GM12891 (cell line): ENCODE measurements around the gene ARHGEF17.
"Not testable (repeated sequence)": the region's sequence is repeated elsewhere in the genome, so short reads cannot be mapped to it uniquely, and the experiment has no call there.

ENCODE experiments used
- DNase-seq: peaks from one replicate; pipeline ENCODE4 v3.0.0; 2011; ENCODE audit warnings: low spot score; ENCODE audit not compliant: insufficient read length
- FAIRE-seq: peaks from 2 replicates; lab custom pipeline; 2011; peaks lifted over from hg19 to GRCh38; lab: Jason Lieb, UNC
- PAX5 ChIP-seq: IDR thresholded peaks from 2 replicates; pipeline ENCODE4 v1.6.1; 2011; ENCODE audit warnings: low read length, moderate library complexity, mild to moderate bottlenecking; ENCODE audit not compliant: insufficient read depth, severe bottlenecking
- POLR2A ChIP-seq: IDR thresholded peaks from 2 replicates; pipeline ENCODE4 v1.6.1; 2011; ENCODE audit warnings: low read depth, low read length, control low read depth
- POLR2AphosphoS5 ChIP-seq: IDR thresholded peaks from 2 replicates; pipeline ENCODE4 v1.6.1; 2011; ENCODE audit warnings: low read depth, low read length, control low read depth
- POU2F2 ChIP-seq: IDR thresholded peaks from 2 replicates; pipeline ENCODE4 v1.6.1; 2011; ENCODE audit warnings: low read depth, mild to moderate bottlenecking, control low read depth, low read length, moderate library complexity
- SPI1 ChIP-seq: IDR thresholded peaks from 2 replicates; pipeline ENCODE4 v1.6.1; 2011; ENCODE audit warnings: low read depth, low read length, control low read depth
- TAF1 ChIP-seq: IDR thresholded peaks from 2 replicates; pipeline ENCODE4 v1.6.1; 2011; ENCODE audit warnings: low read depth, low read length, control low read depth

ARHGEF17 gene

DNA sequence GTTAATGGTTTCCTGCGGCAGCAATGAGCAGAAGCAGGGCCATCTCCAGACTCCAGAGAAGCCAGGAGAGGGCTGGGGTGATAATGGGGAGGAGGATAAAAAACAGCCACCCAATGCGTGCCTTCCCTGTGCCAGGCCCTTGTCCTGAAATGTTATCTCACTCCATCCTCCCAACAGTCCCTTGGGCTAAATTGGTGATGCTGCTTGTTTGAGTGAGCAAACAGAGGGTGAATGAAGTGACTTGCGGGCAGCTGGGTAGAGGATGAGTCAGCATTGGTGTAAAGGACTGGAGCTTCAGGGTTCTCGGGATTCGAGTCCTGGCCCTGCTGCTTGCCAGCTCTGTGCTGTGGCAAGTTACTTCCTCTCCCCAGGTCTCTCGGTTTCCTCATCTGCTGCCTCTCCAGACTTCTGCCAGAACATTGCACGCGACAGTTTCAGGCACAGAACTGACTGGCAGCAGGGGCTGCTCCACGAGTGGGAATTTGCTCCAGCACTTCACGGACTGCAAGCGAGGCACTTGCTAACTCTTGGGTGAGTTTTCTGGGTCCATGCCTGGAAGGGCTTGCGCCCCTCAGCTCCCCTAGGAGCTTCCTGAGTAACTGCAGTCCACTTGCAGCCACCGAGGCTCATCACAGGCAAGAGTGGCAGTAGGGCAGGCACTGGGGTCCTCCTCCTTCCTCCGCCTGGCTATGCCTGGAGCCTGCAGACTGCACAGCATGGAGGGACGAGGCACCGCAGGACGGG, 36.0 kb upstream of the ARHGEF17 start, which contains the start of gene P2RY6:
TSS of gene P2RY6 (plus strand) at position 403 of the 744 bp plus-strand sequence. CDS start 24,181 bp downstream, outside the sequence.
- TF ChIP-seq POLR2AphosphoS5 (no peak), POLR2A (no peak), POU2F2 (no peak), PAX5 (no peak), SPI1 (peak; percentile 27; the same call in 1 of the 2 replicates), TAF1 (no peak)
- DNase-seq, result no peak
- no peak for FAIRE-seq

GRCh38 chr11:73272680-73273038, 35.4 kb upstream of the ARHGEF17 start:
- DNase-seq (no peak), FAIRE-seq (no peak)
- TF ChIP-seq PAX5 (no peak), POLR2AphosphoS5 (no peak)

DNA sequence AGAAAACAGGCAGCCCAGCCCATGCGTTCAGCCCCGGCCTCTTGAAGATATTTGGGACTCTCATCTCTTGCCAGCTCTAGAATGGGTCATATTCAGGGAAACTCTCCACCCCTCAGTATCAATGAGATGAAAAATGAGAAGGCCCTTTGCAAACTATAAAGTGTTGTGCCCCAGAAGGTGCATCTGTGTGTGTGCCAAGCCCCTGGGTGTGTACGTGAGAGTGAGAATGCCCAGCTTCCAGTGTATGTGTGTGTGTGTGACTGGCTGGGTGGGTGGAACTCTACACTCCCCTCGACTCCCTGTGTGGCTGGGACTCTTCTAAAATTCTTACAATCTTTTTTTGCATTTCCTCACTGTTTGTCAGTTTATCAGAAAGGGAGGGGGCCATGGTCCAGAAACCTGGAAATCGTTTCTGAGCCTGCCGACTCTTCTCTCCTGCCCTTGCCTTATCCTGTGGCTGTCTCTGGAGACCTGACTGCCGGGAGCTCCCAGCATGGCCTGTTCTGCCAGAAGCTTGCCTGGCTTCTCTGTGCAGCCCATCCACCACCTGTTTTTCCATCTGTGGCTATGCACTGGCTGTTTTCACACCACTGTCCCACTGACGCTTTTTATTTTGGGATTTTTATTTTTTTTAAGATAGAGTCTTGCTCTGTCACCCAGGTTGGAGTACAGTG, 34.7 kb upstream of the ARHGEF17 start:
- no peak for DNase-seq
- FAIRE-seq, result no peak
- TF ChIP-seq POLR2A (no peak), TAF1 (no peak), POLR2AphosphoS5 (no peak), PAX5 (no peak), SPI1 (no peak), POU2F2 (no peak)

- FAIRE-seq, result not testable (repeated sequence)
These were observed 33.9 kb upstream of the ARHGEF17 start for GRCh38 chr11:73274191-73274590.

DNA sequence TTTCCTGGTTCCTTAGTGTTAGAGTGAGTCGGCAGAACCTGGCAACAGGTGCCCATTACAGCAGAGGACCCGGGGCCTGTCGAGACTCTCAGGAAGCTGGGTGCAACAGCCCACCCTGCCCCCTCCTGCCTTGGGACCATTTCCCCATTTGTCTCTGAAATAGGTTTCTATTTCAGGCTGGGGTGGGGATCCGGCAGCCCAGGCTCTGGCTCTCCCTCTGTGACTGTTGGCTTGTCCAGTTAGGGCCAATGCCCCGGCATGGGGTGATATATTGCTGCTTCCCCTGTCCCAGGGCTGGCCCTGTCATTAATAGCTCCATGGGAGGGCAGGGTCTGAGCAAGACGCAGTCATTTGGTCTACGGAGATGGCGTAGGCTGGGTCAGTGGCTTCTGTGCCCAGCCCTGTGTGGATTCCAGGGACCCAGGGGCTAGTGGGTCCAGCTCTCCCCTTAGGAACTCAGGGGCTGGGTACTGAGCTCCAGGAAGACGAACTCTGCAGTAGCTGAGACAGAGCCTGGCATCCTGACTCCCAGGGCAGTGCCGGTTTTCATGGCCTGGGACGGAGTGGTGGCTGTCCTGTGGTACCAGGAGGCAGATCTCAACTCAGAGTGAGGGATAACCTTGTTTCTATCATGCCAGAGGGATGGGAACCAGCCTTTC, 33.2 kb upstream of the ARHGEF17 start:
- TF ChIP-seq POLR2A, result no peak
- TF ChIP-seq TAF1, result no peak
- TF ChIP-seq SPI1, result peak; percentile 32; the same call in 1 of the 2 replicates
- no peak for TF ChIP-seq POLR2AphosphoS5
- DNase-seq, result no peak
- FAIRE-seq, result no peak

More at GRCh38 chr11:73274191-73274590, 33.9 kb upstream of the ARHGEF17 start:
- not testable (repeated sequence) for DNase-seq

- no peak for TF ChIP-seq POU2F2
- no peak for TF ChIP-seq SPI1
- TF ChIP-seq PAX5, result no peak
- no peak for TF ChIP-seq POLR2AphosphoS5
- no peak for TF ChIP-seq TAF1
- no peak for TF ChIP-seq POLR2A
- DNase-seq, result no peak
- FAIRE-seq, result no peak
These were observed 32.7 kb upstream of the ARHGEF17 start for GRCh38 chr11:73275381-73275750.

GRCh38 chr11:73277467-73277866, 30.6 kb upstream of the ARHGEF17 start:
- DNase-seq, result no peak
- TF ChIP-seq PAX5 (no peak), POLR2AphosphoS5 (no peak), POLR2A (no peak), POU2F2 (no peak)
- no peak for FAIRE-seq

DNA sequence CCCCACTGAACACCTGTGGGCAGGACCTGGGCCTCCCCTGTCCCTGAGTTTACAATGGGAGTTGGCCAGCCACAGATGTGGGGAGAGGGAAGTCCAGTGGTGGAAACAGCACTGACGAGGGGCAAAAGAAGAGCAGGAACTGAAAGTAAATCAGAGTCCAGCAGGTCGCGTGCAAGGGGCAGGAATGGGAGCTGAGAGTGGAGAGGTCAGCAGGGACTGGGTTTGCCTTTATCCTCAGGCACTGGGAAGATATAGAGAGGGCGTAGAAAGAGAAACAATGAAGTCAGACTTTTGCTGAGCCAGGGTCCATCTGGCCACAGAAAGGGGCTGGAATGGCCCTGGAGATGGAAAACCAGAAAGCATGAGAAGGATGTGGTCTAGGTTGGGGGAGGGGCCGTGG, 27.4 kb upstream of the ARHGEF17 start:
- DNase-seq, result no peak
- TF ChIP-seq POU2F2, result no peak
- TF ChIP-seq SPI1, result peak; percentile 58
- FAIRE-seq, result no peak

DNA sequence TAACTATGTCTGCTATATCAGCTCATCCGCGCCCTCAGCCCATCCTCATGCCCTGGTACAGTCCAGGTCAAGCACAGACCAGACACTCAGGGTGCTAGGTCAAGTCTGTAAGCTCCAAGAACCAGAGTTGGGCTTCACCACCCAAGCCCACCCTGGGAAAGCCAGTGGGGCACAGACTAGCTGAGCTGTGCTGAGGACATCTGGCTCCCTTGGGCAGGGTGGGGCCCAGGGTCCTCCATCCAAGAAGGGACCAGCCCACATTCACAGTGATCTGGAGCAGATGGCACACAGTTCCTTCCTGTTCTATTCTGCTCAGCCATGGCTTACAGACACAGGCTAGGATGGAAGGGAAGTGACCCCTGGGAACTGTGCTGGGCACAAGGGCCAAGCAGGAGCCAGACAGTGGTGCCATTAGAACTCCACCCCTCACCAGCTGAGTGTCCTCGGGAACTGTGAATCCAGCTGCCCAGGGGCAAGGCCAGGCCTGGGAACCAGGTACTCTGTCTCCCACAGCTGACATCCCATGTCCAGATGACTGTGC, 26.8 kb upstream of the ARHGEF17 start:
- FAIRE-seq (peak; percentile 47), DNase-seq (no peak)
- TF ChIP-seq PAX5, result no peak
- no peak for TF ChIP-seq SPI1
- no peak for TF ChIP-seq POLR2AphosphoS5
- TF ChIP-seq POLR2A, result no peak
- TF ChIP-seq TAF1, result no peak
- no peak for TF ChIP-seq POU2F2

- no peak for DNase-seq
- no peak for FAIRE-seq
- TF ChIP-seq POU2F2 (no peak), POLR2A (no peak), POLR2AphosphoS5 (no peak), PAX5 (no peak)
These were observed 26.0 kb upstream of the ARHGEF17 start for GRCh38 chr11:73281796-73282660.
